HEK293T (cell line): ENCODE results near the gene AGPAT3.

ENCODE experiments used
- HDGF ChIP-seq: fragments of 450-650 bp; IDR thresholded peaks from 2 replicates; pipeline ENCODE4 v1.6.1; 2017; ENCODE audit warnings: antibody characterized with exemption, borderline replicate concordance
- LEF1 ChIP-seq: fragments of 450-650 bp; IDR thresholded peaks from 2 replicates; pipeline ENCODE4 v1.6.1; 2017; ENCODE audit warnings: mild to moderate bottlenecking, borderline replicate concordance
- NFRKB ChIP-seq: fragments of 450-650 bp; IDR thresholded peaks from 2 replicates; pipeline ENCODE4 v1.6.1; 2016; ENCODE audit warnings: mild to moderate bottlenecking, moderate library complexity
- SP1 ChIP-seq: fragments of 450-650 bp; IDR thresholded peaks from 2 replicates; pipeline ENCODE4 v1.6.1; 2017

DNA sequence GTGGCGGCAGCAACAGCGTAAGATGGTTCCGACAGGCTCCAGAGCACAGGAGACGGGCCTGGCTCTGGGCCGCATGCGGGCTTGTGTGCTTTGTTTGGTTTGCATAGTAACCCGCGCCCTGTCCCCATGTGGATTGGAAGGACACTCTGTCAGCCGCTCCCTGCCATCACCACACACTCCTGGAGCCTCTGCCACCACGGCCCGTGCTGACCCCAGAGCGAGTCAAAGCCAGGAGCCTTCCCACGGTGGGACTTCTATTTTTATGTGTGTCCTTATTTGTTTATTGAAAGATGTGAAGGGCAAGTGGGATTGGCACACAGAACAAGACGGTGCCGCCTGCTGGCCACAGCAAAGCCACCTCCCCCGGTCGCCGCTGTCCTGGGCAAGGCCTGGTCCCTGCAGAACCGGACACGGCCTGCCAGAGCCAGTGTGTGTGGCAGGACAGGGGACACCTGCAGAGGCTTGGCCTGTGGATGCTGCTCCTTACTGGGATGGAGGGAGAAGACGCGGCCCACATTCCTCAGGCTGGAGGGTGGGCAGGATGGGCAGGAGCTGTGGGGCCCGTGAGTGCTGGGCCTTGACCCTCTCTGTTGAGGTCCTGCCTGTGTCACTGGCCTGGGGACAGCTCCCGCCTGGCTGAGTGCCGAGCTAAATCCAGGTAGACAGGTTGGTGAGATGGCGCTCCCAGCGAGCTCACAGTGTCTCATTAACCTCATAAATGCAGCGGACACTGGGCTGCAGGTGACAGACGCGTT is 64.4 kb downstream of the AGPAT3 start:
- no peak for TF ChIP-seq SP1
- no peak for TF ChIP-seq LEF1
- TF ChIP-seq NFRKB: no peak
- no peak for TF ChIP-seq HDGF
